Astrocyte of the spinal cord (primary cell): ENCODE results near the gene SLIT3.

Experiments
- DNase-seq: peaks from one replicate; pipeline ENCODE4 v3.0.0; 2011; ENCODE audit warnings: low read depth, low spot score
- H3K4me3 ChIP-seq: 2 replicates; pipeline ENCODE4 v1.5.1; 2011; ENCODE audit warnings: low read depth, mild to moderate bottlenecking, low read length, moderate library complexity
- in situ Hi-C: cut with HindIII; loops from 2 replicates; pipeline ENCODE4 v1.10.0; 2017; ENCODE audit warnings: low sequenced_read_pairs
- TF ChIP-seq, protein P1 (sequence below): IDR thresholded peaks from 2 replicates; pipeline ENCODE4 v1.5.1; 2012; ENCODE audit warnings: low read depth, mild to moderate bottlenecking, low read length, inconsistent platforms

Gene SLIT3

DNA sequence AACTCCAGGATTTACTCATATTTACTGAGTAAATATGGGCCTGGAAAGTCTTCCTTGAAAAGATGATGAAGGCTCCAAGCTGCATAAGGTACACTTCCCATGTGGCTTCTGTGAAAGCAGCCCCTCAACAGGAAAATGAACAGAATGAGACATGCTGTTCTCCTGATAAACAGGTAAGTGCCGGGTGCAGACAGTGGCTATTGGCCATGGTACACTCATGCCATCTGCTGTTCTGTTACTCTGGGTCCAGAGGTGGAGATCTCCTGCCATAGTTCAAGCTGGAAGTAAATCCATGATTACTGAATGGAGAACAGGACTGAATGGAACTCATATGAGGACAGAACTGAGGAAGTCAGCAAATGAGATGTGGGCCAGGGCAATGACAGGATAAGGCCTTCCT is 103.6 kb downstream of the SLIT3 start:
- H3K4me3 ChIP-seq = no peak overlapping the region
- TF ChIP-seq, protein P1, sequence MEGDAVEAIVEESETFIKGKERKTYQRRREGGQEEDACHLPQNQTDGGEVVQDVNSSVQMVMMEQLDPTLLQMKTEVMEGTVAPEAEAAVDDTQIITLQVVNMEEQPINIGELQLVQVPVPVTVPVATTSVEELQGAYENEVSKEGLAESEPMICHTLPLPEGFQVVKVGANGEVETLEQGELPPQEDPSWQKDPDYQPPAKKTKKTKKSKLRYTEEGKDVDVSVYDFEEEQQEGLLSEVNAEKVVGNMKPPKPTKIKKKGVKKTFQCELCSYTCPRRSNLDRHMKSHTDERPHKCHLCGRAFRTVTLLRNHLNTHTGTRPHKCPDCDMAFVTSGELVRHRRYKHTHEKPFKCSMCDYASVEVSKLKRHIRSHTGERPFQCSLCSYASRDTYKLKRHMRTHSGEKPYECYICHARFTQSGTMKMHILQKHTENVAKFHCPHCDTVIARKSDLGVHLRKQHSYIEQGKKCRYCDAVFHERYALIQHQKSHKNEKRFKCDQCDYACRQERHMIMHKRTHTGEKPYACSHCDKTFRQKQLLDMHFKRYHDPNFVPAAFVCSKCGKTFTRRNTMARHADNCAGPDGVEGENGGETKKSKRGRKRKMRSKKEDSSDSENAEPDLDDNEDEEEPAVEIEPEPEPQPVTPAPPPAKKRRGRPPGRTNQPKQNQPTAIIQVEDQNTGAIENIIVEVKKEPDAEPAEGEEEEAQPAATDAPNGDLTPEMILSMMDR = peak; percentile 18
- DNase-seq = no peak
- in situ Hi-C loops = no loop called here

DNA sequence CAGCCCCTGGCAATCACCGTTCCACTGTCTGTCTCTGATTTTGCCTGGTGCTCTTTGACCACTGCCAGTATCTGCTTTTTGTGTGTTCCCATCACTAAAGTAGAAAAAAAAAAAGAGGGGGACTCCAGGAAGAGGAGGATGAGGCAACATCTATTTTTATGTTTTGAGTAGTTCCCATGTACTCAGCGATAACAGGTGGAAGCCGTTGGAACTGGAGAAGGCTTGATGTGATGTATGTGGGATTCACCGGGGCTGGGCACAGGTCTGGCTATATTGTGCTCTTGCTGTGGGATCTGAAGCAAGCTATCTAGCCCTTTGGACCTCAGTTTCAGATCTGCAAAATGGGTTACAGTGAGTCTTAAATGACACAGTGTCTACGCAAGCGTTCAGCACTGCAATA is 104.9 kb downstream of the SLIT3 start:
- no peak for DNase-seq
- TF ChIP-seq, protein P1 = no peak
- in situ Hi-C loops = no loop called here
- H3K4me3 ChIP-seq = no peak overlapping the region

DNA sequence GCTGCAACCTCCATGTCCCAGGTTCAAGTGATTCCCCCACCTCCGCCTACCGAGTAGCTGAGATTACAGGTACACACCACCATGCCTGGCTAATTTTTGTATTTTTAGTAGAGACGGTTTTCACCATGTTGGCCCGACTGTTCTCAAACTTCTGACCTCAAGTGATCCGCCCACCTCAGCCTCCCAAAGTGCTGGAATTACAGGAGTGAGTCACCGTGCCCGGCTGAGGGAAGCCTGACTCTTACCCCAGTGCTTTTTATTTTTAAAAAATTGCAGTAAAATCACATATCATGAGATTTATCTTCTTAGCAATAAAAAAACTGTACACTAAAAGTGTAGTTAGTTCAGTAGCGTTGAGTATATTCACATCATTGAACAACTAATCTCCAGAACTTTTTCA is 105.3 kb downstream of the SLIT3 start:
- no peak overlapping the region for H3K4me3 ChIP-seq
- in situ Hi-C loops = no loop called here
- DNase-seq = no peak
- TF ChIP-seq, protein P1 = no peak

DNA sequence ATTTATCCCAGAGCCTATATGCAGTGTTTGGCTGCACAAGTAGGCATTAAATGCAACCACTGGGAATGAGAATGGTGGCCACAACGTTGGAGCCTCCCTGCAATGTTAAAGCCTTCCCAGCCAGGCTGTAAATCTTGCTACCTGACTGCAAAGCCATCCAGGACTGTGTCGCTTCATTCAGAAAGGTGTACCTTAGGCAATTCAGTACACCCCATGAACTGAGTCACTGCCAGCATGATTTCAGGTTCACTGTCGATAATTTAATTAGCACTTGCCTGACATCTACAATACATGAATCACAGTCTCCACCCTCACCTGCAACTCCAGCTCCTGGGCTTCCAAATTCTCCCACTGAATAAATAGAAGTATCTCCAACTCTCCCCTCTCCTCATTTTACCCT is 108.4 kb downstream of the SLIT3 start:
- in situ Hi-C loops = no loop called here
- DNase-seq = no peak
- no peak overlapping the region for H3K4me3 ChIP-seq
- TF ChIP-seq, protein P1 = no peak

DNA sequence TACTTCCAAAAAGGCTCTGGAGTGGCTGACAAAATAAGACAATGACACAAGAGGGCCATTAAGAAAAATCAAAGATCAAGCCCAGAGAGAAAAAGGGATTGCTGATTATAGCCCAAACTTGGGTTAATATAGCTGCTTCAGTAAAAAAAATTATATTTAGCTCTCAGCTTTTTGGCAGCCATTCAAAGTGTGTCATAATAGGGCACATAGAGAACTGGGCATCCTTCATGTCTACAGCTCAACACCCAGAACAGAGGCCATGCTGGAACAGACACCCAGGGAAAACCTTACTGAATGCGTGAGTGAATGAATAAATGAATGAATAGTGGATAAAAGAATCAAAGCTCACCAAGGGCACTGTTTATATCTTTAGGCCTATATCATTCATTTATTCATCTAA is 110.1 kb downstream of the SLIT3 start:
- H3K4me3 ChIP-seq = no peak overlapping the region
- TF ChIP-seq, protein P1 = no peak
- no peak for DNase-seq
- in situ Hi-C loops = no loop called here

DNA sequence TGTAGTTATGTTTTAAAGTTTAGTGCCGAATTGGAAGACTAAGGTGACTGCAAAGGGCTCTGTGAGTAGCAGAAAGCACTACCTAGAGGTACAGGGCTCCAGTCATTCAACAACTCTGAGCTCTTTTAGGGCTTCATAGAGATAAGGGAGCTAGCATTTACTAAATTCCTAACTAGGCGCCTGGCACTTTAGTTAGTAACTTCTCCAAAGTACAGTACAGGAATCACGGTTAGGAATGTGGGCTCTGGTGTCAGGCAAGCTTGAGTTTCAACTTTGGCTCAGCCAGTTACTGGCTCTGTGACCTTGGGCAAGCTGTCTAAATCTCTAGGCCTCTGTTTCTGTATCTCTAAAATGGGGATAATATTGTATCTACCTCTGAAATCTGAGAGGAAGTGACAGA is 115.3 kb downstream of the SLIT3 start:
- in situ Hi-C loops = no loop called here

More for the DNA sequence above, 115.3 kb downstream of the SLIT3 start:
- H3K4me3 ChIP-seq = no peak overlapping the region
- TF ChIP-seq, protein P1 = no peak
- DNase-seq = no peak
